Peyer's patch (tissue), 4 donors: Measurements from ENCODE around the gene WHRN.

Source experiments
- POLR2A ChIP-seq, 2 donors: fragments of 450-650 bp; IDR thresholded peaks; one replicate each; pipeline ENCODE4 v1.5.1; 2017; ENCODE audit warnings: antibody characterized with exemption in 2 of 2, mild to moderate bottlenecking in 2 of 2, moderate library complexity in 2 of 2
- TF ChIP-seq, protein P1 (sequence below), 6 experiments: fragments of 450-650 bp in 4 of 6; fragments of 200-600 bp in 2 of 6; sonication (generic) in 1 of 6; IDR thresholded peaks; one replicate each; pipeline ENCODE4 v1.5.1; 2017 to 2019; ENCODE audit warnings: antibody characterized with exemption in 6 of 6, mild to moderate bottlenecking in 3 of 6, moderate library complexity in 1 of 6

DNA sequence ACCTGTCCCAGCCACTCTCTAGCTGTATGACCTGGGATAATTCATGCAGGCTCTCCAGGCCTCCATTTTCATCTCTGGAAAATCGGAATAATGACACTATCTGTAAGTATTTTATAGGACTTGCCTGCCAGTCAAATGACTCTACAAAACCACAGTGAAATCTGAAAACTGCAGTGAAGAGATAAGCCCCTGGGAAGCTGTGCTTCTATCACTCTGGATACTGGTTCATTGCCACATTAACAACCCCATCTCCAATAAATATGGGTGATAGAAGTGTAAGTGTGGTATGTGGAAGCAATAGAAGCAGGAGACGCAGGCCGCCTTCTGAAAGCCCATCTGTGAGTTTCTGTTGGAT is 31.8 kb downstream of the WHRN start:
- TF ChIP-seq, protein P1, sequence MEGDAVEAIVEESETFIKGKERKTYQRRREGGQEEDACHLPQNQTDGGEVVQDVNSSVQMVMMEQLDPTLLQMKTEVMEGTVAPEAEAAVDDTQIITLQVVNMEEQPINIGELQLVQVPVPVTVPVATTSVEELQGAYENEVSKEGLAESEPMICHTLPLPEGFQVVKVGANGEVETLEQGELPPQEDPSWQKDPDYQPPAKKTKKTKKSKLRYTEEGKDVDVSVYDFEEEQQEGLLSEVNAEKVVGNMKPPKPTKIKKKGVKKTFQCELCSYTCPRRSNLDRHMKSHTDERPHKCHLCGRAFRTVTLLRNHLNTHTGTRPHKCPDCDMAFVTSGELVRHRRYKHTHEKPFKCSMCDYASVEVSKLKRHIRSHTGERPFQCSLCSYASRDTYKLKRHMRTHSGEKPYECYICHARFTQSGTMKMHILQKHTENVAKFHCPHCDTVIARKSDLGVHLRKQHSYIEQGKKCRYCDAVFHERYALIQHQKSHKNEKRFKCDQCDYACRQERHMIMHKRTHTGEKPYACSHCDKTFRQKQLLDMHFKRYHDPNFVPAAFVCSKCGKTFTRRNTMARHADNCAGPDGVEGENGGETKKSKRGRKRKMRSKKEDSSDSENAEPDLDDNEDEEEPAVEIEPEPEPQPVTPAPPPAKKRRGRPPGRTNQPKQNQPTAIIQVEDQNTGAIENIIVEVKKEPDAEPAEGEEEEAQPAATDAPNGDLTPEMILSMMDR (IDR thresholded peaks at IDR 0.05) = no peak
- TF ChIP-seq POLR2A (IDR thresholded peaks at IDR 0.05) = no peak
